WI38 (cell line): ENCODE data around the gene SCT.
A peak's percentile ranks its signal among the peaks of the same experiment; 100 is the strongest.

Experiments used
- H3K4me3 ChIP-seq: 2 replicates; pipeline ENCODE4 v1.5.1; 2011; ENCODE audit warnings: low read depth, mild to moderate bottlenecking, control low read depth, low read length
- CTCF ChIP-seq: IDR thresholded peaks from 2 replicates; pipeline ENCODE4 v1.5.1; 2012; ENCODE audit warnings: low read depth, mild to moderate bottlenecking, control low read depth, low read length

Gene SCT

GRCh38 chr11:619628-620050 is 7.3 kb downstream of the SCT start:
- TF ChIP-seq CTCF = no peak
- no peak overlapping the region for H3K4me3 ChIP-seq

- TF ChIP-seq CTCF = no peak
- H3K4me3 ChIP-seq = no peak overlapping the region
Observed at GRCh38 chr11:618856-619627, 7.9 kb downstream of the SCT start.

GRCh38 chr11:617912-618682 is 8.9 kb downstream of the SCT start:
- TF ChIP-seq CTCF = no peak
- no peak overlapping the region for H3K4me3 ChIP-seq

- TF ChIP-seq CTCF = no peak
- H3K4me3 ChIP-seq = no peak overlapping the region
Observed at GRCh38 chr11:617199-617911, 9.6 kb downstream of the SCT start.

- no peak for TF ChIP-seq CTCF
Observed at GRCh38 chr11:616320-617198, 10.4 kb downstream of the SCT start.

GRCh38 chr11:615504-616319 is 11.3 kb downstream of the SCT start, which contains the start of gene IRF7:
Gene IRF7 (minus strand): TSS chr11:615950. CDS start chr11:615364, 586 bp downstream.
- peak within 1 kb of the TSS; percentile 69 for H3K4me3 ChIP-seq
- no peak for TF ChIP-seq CTCF

More at GRCh38 chr11:616320-617198, 10.4 kb downstream of the SCT start:
- H3K4me3 ChIP-seq = no peak overlapping the region
